Measurements from ENCODE around the gene USHBP1.
A peak's percentile ranks its signal among the peaks of the same experiment; 100 is the strongest.

The USHBP1 gene

GRCh38 chr19:17235971-17236777, 28.4 kb downstream of the USHBP1 start:
- Histone ChIP-seq H3K9me3 (replicated peaks in 1 of 11) (no peaks in the 10 kb centered on the region), H4K20me1 (peaks cover 11 to 60% (median 34%) of the 10 kb centered on the region in 11 experiments; a peak in 20 of 22 replicates), H3K27ac (peak overlapping the region in 10 of 11 experiments; percentile 4 to 71 (median 50); a peak in 16 of 22 replicates), H3K27me3 (no peaks in the 10 kb centered on the region), H3K4me1 (peaks cover 21 to 45% (median 27%) of the 10 kb centered on the region in 10 experiments), H3K36me3 (peaks cover 27 to 67% (median 58%) of the 10 kb centered on the region in 11 experiments), H3K4me3 (peak overlapping the region; percentile 52 to 77 (median 65)), H3K4me2 (peak overlapping the region; percentile 85 to 99 (median 96)), H3K9ac (peak overlapping the region; percentile 62 to 80 (median 71); a peak in 20 of 22 replicates)
- no peak for TF ChIP-seq Cebpa-rat (IDR thresholded peaks at IDR 0.05)

GRCh38 chr19:17235300-17235970, 29.1 kb downstream of the USHBP1 start:
- peak overlapping the region in 10 of 11 experiments; percentile 4 to 71 (median 50); a peak in 21 of 22 replicates for H3K27ac ChIP-seq
- H3K27me3 ChIP-seq, result no peaks in the 10 kb centered on the region
- peak overlapping the region; percentile 85 to 99 (median 96) for H3K4me2 ChIP-seq
- H3K36me3 ChIP-seq, result peaks cover 35 to 68% (median 58%) of the 10 kb centered on the region in 11 experiments
- peaks cover 3 to 60% (median 27%) of the 10 kb centered on the region in 11 experiments; a peak in 18 of 22 replicates for H4K20me1 ChIP-seq
- no peak for TF ChIP-seq Cebpa-rat (IDR thresholded peaks at IDR 0.05)
- peaks cover 21 to 40% (median 26%) of the 10 kb centered on the region in 10 experiments for H3K4me1 ChIP-seq
- no peaks in the 10 kb centered on the region for H3K9me3 ChIP-seq (replicated peaks in 1 of 11)
- peak overlapping the region; percentile 62 to 80 (median 71) for H3K9ac ChIP-seq
- H3K4me3 ChIP-seq, result peak overlapping the region; percentile 52 to 77 (median 65)

GRCh38 chr19:17234911-17235299, 29.6 kb downstream of the USHBP1 start:
- Histone ChIP-seq H3K4me1 (peaks cover 21 to 36% (median 27%) of the 10 kb centered on the region in 10 experiments), H3K27me3 (no peaks in the 10 kb centered on the region), H4K20me1 (peaks cover 0 to 60% (median 25%) of the 10 kb centered on the region in 11 experiments; a peak in 16 of 22 replicates), H3K36me3 (peaks cover 40 to 68% (median 58%) of the 10 kb centered on the region in 11 experiments), H3K27ac (peak overlapping the region in 10 of 11 experiments; percentile 4 to 71 (median 50); a peak in 21 of 22 replicates), H3K9me3 (replicated peaks in 1 of 11) (no peaks in the 10 kb centered on the region), H3K4me3 (peak overlapping the region; percentile 52 to 77 (median 65)), H3K4me2 (peak overlapping the region; percentile 85 to 99 (median 96)), H3K9ac (peak overlapping the region; percentile 62 to 80 (median 71))
- TF ChIP-seq Cebpa-rat (IDR thresholded peaks at IDR 0.05), result no peak

GRCh38 chr19:17232258-17232657, 32.3 kb downstream of the USHBP1 start:
- Histone ChIP-seq H3K27me3 (no peaks in the 10 kb centered on the region), H3K9ac (peak overlapping the region in 1 of 11 experiments; percentile 25; a peak in 1 of 22 replicates), H3K9me3 (replicated peaks in 1 of 11) (no peaks in the 10 kb centered on the region), H3K4me2 (no peak overlapping the region), H3K27ac (no peak overlapping the region), H3K36me3 (peaks cover 32 to 61% (median 50%) of the 10 kb centered on the region in 11 experiments), H3K4me3 (no peak overlapping the region), H3K4me1 (peaks cover 23 to 47% (median 39%) of the 10 kb centered on the region in 10 experiments), H4K20me1 (peaks cover 0 to 73% (median 25%) of the 10 kb centered on the region in 11 experiments; a peak in 16 of 22 replicates)
- no peak for TF ChIP-seq Cebpa-rat (IDR thresholded peaks at IDR 0.05)

- Histone ChIP-seq H3K9ac (no peak overlapping the region; a peak in 1 of 22 replicates), H3K36me3 (peaks cover 32 to 61% (median 50%) of the 10 kb centered on the region in 11 experiments), H3K4me2 (peak overlapping the region in 2 of 11 experiments; percentile 11 to 25; a peak in 1 of 22 replicates), H4K20me1 (peaks cover 0 to 67% (median 22%) of the 10 kb centered on the region in 11 experiments; a peak in 15 of 22 replicates), H3K27me3 (no peaks in the 10 kb centered on the region), H3K9me3 (replicated peaks in 1 of 11) (no peaks in the 10 kb centered on the region), H3K4me3 (no peak overlapping the region), H3K4me1 (peaks cover 21 to 45% (median 38%) of the 10 kb centered on the region in 10 experiments), H3K27ac (no peak overlapping the region)
- TF ChIP-seq Cebpa-rat (IDR thresholded peaks at IDR 0.05), result no peak
Observed at GRCh38 chr19:17229890-17230289, 34.7 kb downstream of the USHBP1 start.

GRCh38 chr19:17227798-17228367, 36.7 kb downstream of the USHBP1 start:
- H3K4me3 ChIP-seq, result peak overlapping the region in 1 of 10 experiments; percentile 72; a peak in 1 of 20 replicates
- peak overlapping the region; percentile 86 to 99 (median 96); a peak in 19 of 22 replicates for H3K4me2 ChIP-seq
- H3K9ac ChIP-seq, result 0 out of 22 replicates have a peak overlapping the region, but pooled peaks of 3 of the 11 experiments have one; percentile 9 to 25 (median 20)
- TF ChIP-seq Cebpa-rat (IDR thresholded peaks at IDR 0.05), result no peak
- H3K4me1 ChIP-seq, result peaks cover 18 to 41% (median 29%) of the 10 kb centered on the region in 10 experiments
- H4K20me1 ChIP-seq, result peaks cover 0 to 47% (median 9%) of the 10 kb centered on the region in 11 experiments; a peak in 13 of 22 replicates
- H3K27me3 ChIP-seq, result no peaks in the 10 kb centered on the region
- no peak overlapping the region for H3K27ac ChIP-seq
- H3K9me3 ChIP-seq (replicated peaks in 1 of 11), result no peaks in the 10 kb centered on the region
- H3K36me3 ChIP-seq, result peaks cover 31 to 45% (median 38%) of the 10 kb centered on the region in 11 experiments

GRCh38 chr19:17226002-17226933, 38.3 kb downstream of the USHBP1 start, which contains the start of gene OCEL1:
OCEL1 (plus strand) TSS chr19:17226226; CDS start chr19:17226248, 22 bp downstream.
- H4K20me1 ChIP-seq, result peaks cover 0 to 31% (median 0%) of the 10 kb centered on the region in 11 experiments; a peak in 9 of 22 replicates
- H3K4me3 ChIP-seq, result peak within 1 kb of the TSS; percentile 60 to 80 (median 72)
- peaks cover 16 to 29% (median 21%) of the 10 kb centered on the region in 11 experiments for H3K36me3 ChIP-seq
- H3K27ac ChIP-seq, result peak within 1 kb of the TSS; percentile 52 to 85 (median 77)
- H3K4me2 ChIP-seq, result peak within 1 kb of the TSS; percentile 86 to 99 (median 96)
- H3K27me3 ChIP-seq, result no peaks in the 10 kb centered on the region
- peak within 1 kb of the TSS; percentile 79 to 88 (median 84) for H3K9ac ChIP-seq
- peaks cover 18 to 41% (median 29%) of the 10 kb centered on the region in 10 experiments for H3K4me1 ChIP-seq
- TF ChIP-seq Cebpa-rat (IDR thresholded peaks at IDR 0.05), result peak in 4 of 11 experiments; percentile 25 to 53 (median 42); a peak in 2 of 22 replicates
- H3K9me3 ChIP-seq (replicated peaks in 1 of 11), result no peaks in the 10 kb centered on the region

Data from BLaER1 treated with 17β-estradiol and CSF1 and Interleukin-3, amounts not matched to agents 10 nM and 100 nM (cell line).